Fibroblast of the aortic adventitia (primary cell): ENCODE measurements around the gene IL16. TPM values are rescaled to one million over a fixed set of nuclear protein-coding genes. Genes with fewer than 3 reads are reported as not detected.

Experiments used
- DNase-seq: peaks from one replicate; pipeline ENCODE4 v3.0.0-alpha.2; 2010; ENCODE audit warnings: low read depth
- H3K4me3 ChIP-seq: 2 replicates; pipeline ENCODE4 v1.5.1; 2011; ENCODE audit warnings: low read depth, mild to moderate bottlenecking, control low read depth, low read length, moderate library complexity
- total RNA-seq: library from RNA; depleted of rRNA; stranded (reverse); fragments of >200 nt; gene quantifications from 2 replicates; pipeline ENCODE4 v1.2.3, GENCODE V29; 2012; ENCODE audit warnings: low replicate concordance
- TF ChIP-seq, protein P1 (sequence below): IDR thresholded peaks from 2 replicates; pipeline ENCODE4 v1.5.1; 2011; ENCODE audit warnings: mild to moderate bottlenecking, low read length, control low read depth, inconsistent platforms; ENCODE audit not compliant: insufficient read depth

The IL16 gene
- total RNA-seq, 1 donor: 1.4 TPM

- DNase-seq: peak; percentile 85
- no peak overlapping the region for H3K4me3 ChIP-seq
- TF ChIP-seq, protein P1, sequence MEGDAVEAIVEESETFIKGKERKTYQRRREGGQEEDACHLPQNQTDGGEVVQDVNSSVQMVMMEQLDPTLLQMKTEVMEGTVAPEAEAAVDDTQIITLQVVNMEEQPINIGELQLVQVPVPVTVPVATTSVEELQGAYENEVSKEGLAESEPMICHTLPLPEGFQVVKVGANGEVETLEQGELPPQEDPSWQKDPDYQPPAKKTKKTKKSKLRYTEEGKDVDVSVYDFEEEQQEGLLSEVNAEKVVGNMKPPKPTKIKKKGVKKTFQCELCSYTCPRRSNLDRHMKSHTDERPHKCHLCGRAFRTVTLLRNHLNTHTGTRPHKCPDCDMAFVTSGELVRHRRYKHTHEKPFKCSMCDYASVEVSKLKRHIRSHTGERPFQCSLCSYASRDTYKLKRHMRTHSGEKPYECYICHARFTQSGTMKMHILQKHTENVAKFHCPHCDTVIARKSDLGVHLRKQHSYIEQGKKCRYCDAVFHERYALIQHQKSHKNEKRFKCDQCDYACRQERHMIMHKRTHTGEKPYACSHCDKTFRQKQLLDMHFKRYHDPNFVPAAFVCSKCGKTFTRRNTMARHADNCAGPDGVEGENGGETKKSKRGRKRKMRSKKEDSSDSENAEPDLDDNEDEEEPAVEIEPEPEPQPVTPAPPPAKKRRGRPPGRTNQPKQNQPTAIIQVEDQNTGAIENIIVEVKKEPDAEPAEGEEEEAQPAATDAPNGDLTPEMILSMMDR: peak; percentile 21
These were observed 32.5 kb upstream of the IL16 start for GRCh38 chr15:81163961-81164800.

DNA sequence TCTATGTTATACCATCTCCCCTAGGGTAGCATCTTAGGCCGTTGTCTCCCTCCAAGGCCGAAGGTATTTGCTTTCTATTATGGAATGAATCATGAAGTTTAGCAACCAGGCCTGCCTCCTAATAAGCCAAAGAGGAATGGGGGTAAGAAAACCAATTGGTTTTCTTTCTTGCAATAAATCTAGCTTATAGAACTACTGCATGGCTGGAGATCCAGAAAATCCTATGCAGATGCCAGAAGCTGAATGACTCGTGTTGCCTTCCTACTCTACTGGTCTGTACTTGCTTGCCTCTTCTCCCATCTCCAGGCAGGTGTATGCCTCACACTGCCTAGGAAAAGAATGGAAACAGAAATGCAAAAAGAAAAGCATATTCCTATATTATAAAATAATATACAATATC, 31.1 kb upstream of the IL16 start:
- no peak for DNase-seq
- TF ChIP-seq, protein P1: no peak
- H3K4me3 ChIP-seq: no peak overlapping the region

- no peak overlapping the region for H3K4me3 ChIP-seq
- TF ChIP-seq, protein P1: no peak
- DNase-seq: no peak
These were observed 29.9 kb upstream of the IL16 start for GRCh38 chr15:81166636-81167305.

DNA sequence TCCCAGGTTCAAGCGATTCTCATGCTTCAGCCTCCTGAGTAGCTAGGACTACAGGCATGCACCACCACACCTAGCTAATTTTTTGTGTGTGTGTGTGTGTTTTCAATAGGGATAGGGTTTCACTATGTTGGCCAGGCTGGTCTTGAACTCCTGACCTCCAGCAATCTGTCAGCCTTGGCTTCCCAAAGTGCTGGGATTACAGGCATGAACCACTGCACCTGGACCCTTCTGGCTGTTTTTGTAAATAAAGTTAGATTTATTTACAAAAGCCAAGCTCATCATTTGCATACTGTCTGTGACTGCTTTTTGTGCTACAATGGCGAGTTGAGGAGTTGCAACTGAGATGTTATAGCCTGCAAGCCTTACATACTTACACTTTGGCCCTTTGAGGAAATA, 28.6 kb upstream of the IL16 start:
- no peak for DNase-seq
- TF ChIP-seq, protein P1: no peak
- no peak overlapping the region for H3K4me3 ChIP-seq

- H3K4me3 ChIP-seq: no peak overlapping the region
- no peak for DNase-seq
These were observed 28.0 kb upstream of the IL16 start for GRCh38 chr15:81168644-81169043.

DNA sequence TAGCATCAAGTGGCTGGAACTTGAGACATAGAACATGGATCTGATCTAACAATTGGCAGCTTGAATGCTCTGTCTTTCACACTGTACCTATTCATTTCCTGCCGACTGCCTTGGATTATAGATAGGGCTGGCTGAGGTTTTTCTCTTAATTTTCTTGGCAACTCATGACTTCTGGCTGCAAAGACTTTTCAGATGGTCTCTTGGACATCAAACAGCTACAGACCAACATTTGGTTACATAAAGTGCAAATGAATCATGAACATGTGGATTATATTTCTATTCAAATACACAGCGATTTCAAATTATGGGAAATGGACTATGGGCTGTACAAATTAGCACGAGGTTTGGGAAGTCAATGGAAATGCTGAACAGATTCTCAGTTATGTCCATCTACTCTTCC, 26.2 kb upstream of the IL16 start:
- DNase-seq: peak; percentile 76
- H3K4me3 ChIP-seq: no peak overlapping the region
- TF ChIP-seq, protein P1: no peak

More at GRCh38 chr15:81168644-81169043, 28.0 kb upstream of the IL16 start:
- TF ChIP-seq, protein P1: no peak
